ENCODE measurements around the gene ACO1.

DNA sequence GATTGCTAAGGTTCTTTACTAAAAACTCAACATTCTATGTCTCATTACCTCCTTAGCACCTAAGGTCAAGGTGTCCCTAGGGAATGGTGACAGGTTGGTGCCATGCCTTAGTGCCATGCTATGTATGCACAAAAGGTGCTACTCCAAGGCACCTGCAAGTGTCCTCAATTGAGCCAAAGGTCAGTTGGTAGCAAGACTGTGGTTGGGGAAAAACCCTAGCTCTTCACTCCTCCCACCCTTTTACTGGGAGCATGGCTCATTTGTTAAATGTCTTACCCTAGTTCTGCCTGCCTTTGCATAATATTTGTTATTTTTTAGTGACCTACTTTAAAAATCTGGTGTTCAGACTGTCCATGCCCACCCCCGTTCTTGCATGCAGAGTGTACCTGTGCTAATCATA, 17.0 kb downstream of the ACO1 start:
- TF ChIP-seq POLR2A (IDR thresholded peaks at IDR 0.05; ENCODE audit: low read length): no peak
- no peak for TF ChIP-seq GATA1 (IDR thresholded peaks at IDR 0.05; ENCODE audit: low read depth, low read length)

Data from erythroblast (primary cell).